IPS-18a (cell line): Measurements from ENCODE around the gene TUBB4A.

ENCODE experiments used
- H3K27ac ChIP-seq: one replicate; pipeline ENCODE4 v1.5.1; 2013; ENCODE audit warnings: low read length
- H3K27me3 ChIP-seq: one replicate; pipeline ENCODE4 v1.6.1; 2013; ENCODE audit warnings: mild to moderate bottlenecking, low read length; ENCODE audit not compliant: control insufficient read depth, insufficient read depth
- H3K36me3 ChIP-seq: one replicate; pipeline ENCODE4 v1.6.1; 2013; ENCODE audit warnings: low read depth, low read length; ENCODE audit not compliant: control insufficient read depth
- H3K4me1 ChIP-seq: one replicate; pipeline ENCODE4 v1.6.1; 2013; ENCODE audit warnings: low read depth, low read length; ENCODE audit not compliant: control insufficient read depth
- H3K4me3 ChIP-seq: one replicate; pipeline ENCODE4 v1.5.1; 2013; ENCODE audit warnings: low read length
- H3K9ac ChIP-seq: one replicate; pipeline ENCODE4 v1.6.1; 2013; ENCODE audit warnings: mild to moderate bottlenecking, low read length, moderate library complexity
- H3K9me3 ChIP-seq: one replicate; pipeline ENCODE4 v1.6.1; 2013; ENCODE audit warnings: low read depth, low read length; ENCODE audit not compliant: control insufficient read depth

The TUBB4A gene

GRCh38 chr19:6532244-6532999, 30.3 kb upstream of the TUBB4A start:
- Histone ChIP-seq H3K36me3 (no peaks in the 10 kb centered on the region), H3K4me1 (peaks cover 16% of the 10 kb centered on the region), H3K27ac (no peak overlapping the region), H3K27me3 (peaks cover 65% of the 10 kb centered on the region), H3K9ac (no peak overlapping the region), H3K9me3 (no peaks in the 10 kb centered on the region), H3K4me3 (peak overlapping the region; percentile 77)

GRCh38 chr19:6531956-6532243, 29.8 kb upstream of the TUBB4A start:
- Histone ChIP-seq H3K4me1 (peaks cover 16% of the 10 kb centered on the region), H3K27me3 (peaks cover 65% of the 10 kb centered on the region), H3K9me3 (no peaks in the 10 kb centered on the region), H3K27ac (no peak overlapping the region), H3K36me3 (no peaks in the 10 kb centered on the region), H3K9ac (no peak overlapping the region), H3K4me3 (peak overlapping the region; percentile 77)

GRCh38 chr19:6531163-6531955, 29.2 kb upstream of the TUBB4A start:
- Histone ChIP-seq H3K4me1 (peaks cover 16% of the 10 kb centered on the region), H3K27me3 (peaks cover 65% of the 10 kb centered on the region), H3K27ac (no peak overlapping the region), H3K36me3 (no peaks in the 10 kb centered on the region), H3K9ac (peak overlapping the region; percentile 58), H3K9me3 (no peaks in the 10 kb centered on the region), H3K4me3 (peak overlapping the region; percentile 77)

- Histone ChIP-seq H3K4me1 (peaks cover 16% of the 10 kb centered on the region), H3K9me3 (no peaks in the 10 kb centered on the region), H3K27ac (peak within 1 kb of the TSS; percentile 56), H3K4me3 (peak within 1 kb of the TSS; percentile 77), H3K27me3 (peaks cover 62% of the 10 kb centered on the region), H3K36me3 (no peaks in the 10 kb centered on the region), H3K9ac (peak within 1 kb of the TSS; percentile 58)
Observed at GRCh38 chr19:6530386-6531162, 28.5 kb upstream of the TUBB4A start, which contains the start of gene TNFSF9. TNFSF9 (plus strand) TSS chr19:6531026; CDS start chr19:6531037, 11 bp downstream.

- Histone ChIP-seq H3K27me3 (peaks cover 56% of the 10 kb centered on the region), H3K4me1 (peaks cover 16% of the 10 kb centered on the region), H3K9ac (no peak overlapping the region), H3K27ac (no peak overlapping the region), H3K4me3 (peak overlapping the region; percentile 77), H3K36me3 (no peaks in the 10 kb centered on the region), H3K9me3 (no peaks in the 10 kb centered on the region)
Observed at GRCh38 chr19:6529937-6530385, 27.9 kb upstream of the TUBB4A start.

GRCh38 chr19:6529351-6529750, 27.2 kb upstream of the TUBB4A start:
- Histone ChIP-seq H3K4me1 (peaks cover 16% of the 10 kb centered on the region), H3K4me3 (no peak overlapping the region), H3K27me3 (peaks cover 50% of the 10 kb centered on the region), H3K27ac (no peak overlapping the region), H3K36me3 (no peaks in the 10 kb centered on the region), H3K9me3 (no peaks in the 10 kb centered on the region), H3K9ac (no peak overlapping the region)

GRCh38 chr19:6528544-6529121, 26.5 kb upstream of the TUBB4A start:
- Histone ChIP-seq H3K36me3 (no peaks in the 10 kb centered on the region), H3K9ac (no peak overlapping the region), H3K4me1 (peaks cover 16% of the 10 kb centered on the region), H3K27ac (no peak overlapping the region), H3K4me3 (no peak overlapping the region), H3K9me3 (no peaks in the 10 kb centered on the region), H3K27me3 (peaks cover 43% of the 10 kb centered on the region)

- Histone ChIP-seq H3K27me3 (peaks cover 40% of the 10 kb centered on the region), H3K36me3 (no peaks in the 10 kb centered on the region), H3K4me1 (peaks cover 16% of the 10 kb centered on the region), H3K4me3 (no peak overlapping the region), H3K9me3 (no peaks in the 10 kb centered on the region), H3K27ac (no peak overlapping the region), H3K9ac (no peak overlapping the region)
Observed at GRCh38 chr19:6527893-6528543, 25.9 kb upstream of the TUBB4A start.

GRCh38 chr19:6524311-6524710, 22.2 kb upstream of the TUBB4A start:
- no peaks in the 10 kb centered on the region for H3K36me3 ChIP-seq
- H3K4me3 ChIP-seq: no peak overlapping the region
- no peaks in the 10 kb centered on the region for H3K9me3 ChIP-seq
- no peak overlapping the region for H3K9ac ChIP-seq
- peaks cover 3% of the 10 kb centered on the region for H3K27me3 ChIP-seq
- peaks cover 4% of the 10 kb centered on the region for H3K4me1 ChIP-seq
- H3K27ac ChIP-seq: no peak overlapping the region

GRCh38 chr19:6522712-6523111, 20.6 kb upstream of the TUBB4A start:
- H3K9ac ChIP-seq: no peak overlapping the region
- H3K9me3 ChIP-seq: no peaks in the 10 kb centered on the region
- H3K4me1 ChIP-seq: no peaks in the 10 kb centered on the region
- no peak overlapping the region for H3K27ac ChIP-seq
- no peaks in the 10 kb centered on the region for H3K36me3 ChIP-seq
- no peaks in the 10 kb centered on the region for H3K27me3 ChIP-seq
- H3K4me3 ChIP-seq: no peak overlapping the region
